ENCODE data around the gene NIPAL1. TPM values are rescaled to one million over a fixed set of nuclear protein-coding genes. Genes with fewer than 3 reads are reported as not detected.

NIPAL1 gene
- total and polyA plus RNA-seq, 4 donors = 0.53 to 4.9 (median 1.4) TPM

DNA sequence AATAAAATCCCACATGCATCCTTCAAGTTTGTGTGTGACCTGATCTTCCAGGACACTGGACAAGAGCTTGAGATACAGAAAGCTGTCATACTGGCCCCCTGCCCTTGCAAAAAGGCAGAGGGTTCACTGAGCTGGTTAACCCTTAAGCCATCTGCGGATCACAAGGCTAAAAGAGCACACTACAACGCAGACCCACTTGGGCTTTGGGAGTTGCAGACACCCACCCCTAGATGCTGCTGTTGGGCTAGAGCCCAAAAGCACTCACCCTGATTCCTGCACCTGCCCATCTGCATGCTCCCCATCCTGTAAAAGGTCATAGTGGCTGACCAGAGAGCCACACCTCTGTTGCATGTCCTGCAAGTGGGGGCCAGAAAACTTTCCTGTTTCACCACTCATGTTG, 66.4 kb downstream of the NIPAL1 start:
- no peak for ATAC-seq (ENCODE audit: insufficient read depth, low FRiP score)

DNA sequence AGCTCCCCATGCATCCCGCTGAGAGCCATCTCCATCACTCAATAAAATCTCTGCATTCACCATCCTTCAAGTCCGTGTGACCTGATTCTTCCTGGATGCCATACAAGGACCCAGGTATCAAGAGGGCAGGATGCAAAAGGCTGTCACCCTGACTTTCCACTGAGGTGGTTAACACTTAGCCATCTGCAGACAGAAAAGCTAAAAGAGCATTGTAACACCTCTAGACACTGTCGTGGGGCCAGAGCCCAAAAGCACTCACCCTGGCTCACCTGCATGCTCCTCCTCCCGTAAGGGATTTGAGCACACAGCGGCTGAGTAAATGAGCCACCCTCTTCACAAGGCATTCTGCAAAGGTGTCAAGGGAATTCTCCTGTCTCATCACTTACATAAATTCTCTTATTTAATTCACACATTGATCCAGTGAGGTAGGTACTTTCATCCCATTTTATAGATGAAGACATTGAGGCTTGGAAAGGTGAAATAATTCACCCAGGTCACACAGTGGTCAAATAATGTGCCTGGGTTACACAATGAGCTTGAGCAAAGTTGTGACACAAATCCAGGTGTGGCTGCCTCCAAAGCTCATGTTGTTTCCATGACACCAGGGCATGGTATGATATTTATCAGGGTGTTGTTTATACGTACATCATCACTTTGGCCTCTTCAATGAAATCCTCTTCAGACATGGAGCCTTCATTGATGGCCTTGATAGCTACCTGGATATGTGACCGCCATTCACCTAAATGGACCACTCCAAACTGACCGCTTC, 69.4 kb downstream of the NIPAL1 start:
- no peak for TF ChIP-seq CTCF (IDR thresholded peaks at IDR 0.05; ENCODE audit: control extremely low read depth, extremely low read depth)
- no peak overlapping the region for H3K4me3 ChIP-seq
- peaks cover 0 to 4% (median 0%) of the 10 kb centered on the region in 4 donors for H3K9me3 ChIP-seq (ENCODE audit: control insufficient read depth in 4 of 4, insufficient read depth in 3 of 4, low read length in 3 of 4)
- H3K9ac ChIP-seq (ENCODE audit: insufficient read depth in 1 of 2, low read length in 2 of 2) = no peak overlapping the region
- DNase-seq (no peak), ATAC-seq (ENCODE audit: insufficient read depth, low FRiP score) (no peak)
- no peaks in the 10 kb centered on the region for H3K4me1 ChIP-seq (ENCODE audit: control insufficient read depth in 5 of 5, insufficient read depth in 5 of 5, low read length in 5 of 5)
- no peak overlapping the region for H3K27ac ChIP-seq (ENCODE audit: low read depth in 1 of 2, low read length in 1 of 2)
- 67 to 70% methylated on average over 8 of the region's 8 CpGs for WGBS, 2 donors
- no peaks in the 10 kb centered on the region for H3K27me3 ChIP-seq (ENCODE audit: control insufficient read depth in 3 of 3, insufficient read depth in 3 of 3, low read length in 2 of 3)
- H3K36me3 ChIP-seq (ENCODE audit: control insufficient read depth in 4 of 4, insufficient read depth in 4 of 4, low read length in 4 of 4) = no peaks in the 10 kb centered on the region

More for the DNA sequence above, 66.4 kb downstream of the NIPAL1 start:
- no peaks in the 10 kb centered on the region for H3K27me3 ChIP-seq (ENCODE audit: control insufficient read depth in 3 of 3, insufficient read depth in 3 of 3, low read length in 2 of 3)
- peaks cover 0 to 16% (median 0%) of the 10 kb centered on the region in 5 donors for H3K4me1 ChIP-seq (ENCODE audit: control insufficient read depth in 5 of 5, insufficient read depth in 5 of 5, low read length in 5 of 5)
- DNase-seq = no peak
- 84 to 90% methylated on average over 2 of the region's 2 CpGs for WGBS, 2 donors
- H3K36me3 ChIP-seq (ENCODE audit: control insufficient read depth in 4 of 4, insufficient read depth in 4 of 4, low read length in 4 of 4) = no peaks in the 10 kb centered on the region
- peaks cover 0 to 4% (median 0%) of the 10 kb centered on the region in 4 donors for H3K9me3 ChIP-seq (ENCODE audit: control insufficient read depth in 4 of 4, insufficient read depth in 3 of 4, low read length in 3 of 4)
- no peak overlapping the region for H3K27ac ChIP-seq (ENCODE audit: low read depth in 1 of 2, low read length in 1 of 2)
- TF ChIP-seq CTCF (IDR thresholded peaks at IDR 0.05; ENCODE audit: control extremely low read depth, extremely low read depth) = no peak
- H3K9ac ChIP-seq (ENCODE audit: insufficient read depth in 1 of 2, low read length in 2 of 2) = no peak overlapping the region
- H3K4me3 ChIP-seq = no peak overlapping the region

Other genes starting within 250 kb of the NIPAL1 start
- 1 to 10 TPM in 1 of 2 donors, under 1 TPM in 1; 0.80 to 9.1 TPM for gene CORIN, start 178.7 kb upstream of the NIPAL1 start, total RNA-seq
- gene CORIN, start 178.7 kb upstream of the NIPAL1 start, polyA plus RNA-seq = 1 to 10 TPM in 1 of 2 donors, under 1 TPM in 1; 0.15 to 1.2 TPM
- gene NFXL1, start 102.2 kb upstream of the NIPAL1 start, total RNA-seq = 10 to 100 TPM; 11.2 to 27.2 TPM
- gene NFXL1, start 102.2 kb upstream of the NIPAL1 start, polyA plus RNA-seq = 1 to 10 TPM; 4.6 to 6.3 TPM
- gene CNGA1, start 91 bp upstream of the NIPAL1 start, total RNA-seq = under 1 TPM; 0.06 to 0.48 TPM
- gene CNGA1, start 91 bp upstream of the NIPAL1 start, polyA plus RNA-seq = under 1 TPM; 0.14 TPM
- gene TXK, start 117.5 kb downstream of the NIPAL1 start, total RNA-seq = 1 to 10 TPM; 2.4 to 9.1 TPM
- gene TXK, start 117.5 kb downstream of the NIPAL1 start, polyA plus RNA-seq = 1 to 10 TPM in 1 of 2 donors, under 1 TPM in 1; 0.91 to 1.6 TPM

Data from lung (tissue), 12 donors.